GM23338 (cell line): ENCODE data around the gene COA1.

Experiments used
- CREB1 ChIP-seq: fragments of 250-450 bp; sonication (Bioruptor Pico); IDR thresholded peaks from 2 replicates; pipeline ENCODE4 v1.5.0; 2020; ENCODE audit warnings: low read depth, mild to moderate bottlenecking, moderate library complexity
- CTCF ChIP-seq, 2 experiments: fragments of 200-600 bp in 1 of 2; sonication (generic) in 1 of 2; conservative IDR thresholded peaks; 2 replicates each; pipeline versions ENCODE4 v1.5.1 to v1.6.1; 2016 to 2017; ENCODE audit warnings: antibody characterized with exemption in 2 of 2, low read depth in 2 of 2, mild to moderate bottlenecking in 2 of 2, moderate library complexity in 1 of 2
- ETS1 ChIP-seq: IDR thresholded peaks from 2 replicates; pipeline ENCODE4 v1.6.1; 2016; ENCODE audit warnings: antibody characterized with exemption
- EZH2 ChIP-seq: fragments of 200-600 bp; sonication (generic); IDR thresholded peaks from one replicate; pipeline ENCODE4 v1.8.0; 2017; ENCODE audit warnings: antibody characterized with exemption, mild to moderate bottlenecking, low read depth; ENCODE audit not compliant: unreplicated experiment
- EZH2phosphoT487 ChIP-seq: fragments of 200-600 bp; sonication (generic); IDR thresholded peaks from one replicate; pipeline ENCODE4 v1.8.1; 2018; ENCODE audit warnings: antibody characterized with exemption; ENCODE audit not compliant: unreplicated experiment
- JUNB ChIP-seq: IDR thresholded peaks from one replicate; pipeline ENCODE4 v1.6.1; 2016; ENCODE audit warnings: antibody characterized with exemption; ENCODE audit not compliant: unreplicated experiment
- POLR2AphosphoS5 ChIP-seq: IDR thresholded peaks from 2 replicates; pipeline ENCODE4 v1.6.1; 2016; ENCODE audit warnings: antibody characterized with exemption, low read depth
- REST ChIP-seq: IDR thresholded peaks from one replicate; pipeline ENCODE4 v1.6.1; 2018; ENCODE audit warnings: antibody characterized with exemption; ENCODE audit not compliant: unreplicated experiment
- STAT1 ChIP-seq: IDR thresholded peaks from one replicate; pipeline ENCODE4 v1.6.1; 2016; ENCODE audit warnings: antibody characterized with exemption; ENCODE audit not compliant: unreplicated experiment
- ZNF331 ChIP-seq: fragments of 250-450 bp; sonication (Bioruptor Pico); IDR thresholded peaks from 2 replicates; pipeline ENCODE4 v1.5.0; 2020; ENCODE audit warnings: low read depth, mild to moderate bottlenecking, moderate library complexity
- ZNF462 ChIP-seq: fragments of 250-450 bp; sonication (Bioruptor Pico); IDR thresholded peaks from 2 replicates; pipeline ENCODE4 v1.5.0; 2020; ENCODE audit warnings: mild to moderate bottlenecking, moderate library complexity

DNA sequence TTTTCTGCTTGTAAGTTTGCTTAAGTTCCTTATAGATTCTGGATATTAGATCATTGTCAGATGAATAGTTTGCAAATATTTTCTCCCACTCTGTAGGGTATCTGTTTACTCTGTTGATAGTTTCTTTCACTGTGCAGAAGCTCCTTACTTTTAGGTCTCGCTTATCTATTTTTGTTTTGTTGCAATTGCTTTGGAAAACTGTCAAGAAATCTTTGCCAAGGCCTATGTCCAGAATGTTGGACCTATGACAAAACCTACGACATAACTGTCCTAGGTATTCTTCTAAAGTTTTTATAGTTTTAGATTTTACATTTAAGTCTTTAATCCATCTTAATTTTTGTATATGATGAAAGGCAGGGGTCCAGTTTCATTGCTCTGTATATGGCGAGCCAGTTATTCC lies 27.4 kb downstream of the COA1 start:
- TF ChIP-seq JUNB: no peak
- TF ChIP-seq CTCF (conservative IDR thresholded peaks at IDR 0.05; ENCODE audit: low read depth in 2 of 2): no peak
- TF ChIP-seq REST: no peak
- no peak for TF ChIP-seq EZH2phosphoT487
- no peak for TF ChIP-seq POLR2AphosphoS5
- no peak for TF ChIP-seq EZH2
- no peak for TF ChIP-seq STAT1
- no peak for TF ChIP-seq ETS1
- no peak for TF ChIP-seq ZNF331 (CRISPR knock-in tag)
- TF ChIP-seq CREB1 (CRISPR knock-in tag): no peak
- TF ChIP-seq ZNF462 (CRISPR knock-in tag): no peak
